K562 (cell line): ENCODE results near the gene DYNLT5. TPM values are rescaled to one million over a fixed set of nuclear protein-coding genes. Genes with fewer than 3 reads are reported as not detected.

ENCODE experiments used
- ARNT ChIP-seq, 2 experiments: fragments of 450-650 bp; IDR thresholded peaks; 2 replicates each; pipeline ENCODE4 v1.6.1; 2016; ENCODE audit warnings: mild to moderate bottlenecking in 1 of 2
- ASH1L ChIP-seq: fragments of 450-650 bp; IDR thresholded peaks from 2 replicates; pipeline ENCODE4 v1.6.1; 2018; ENCODE audit warnings: borderline replicate concordance, mild to moderate bottlenecking, low read depth; ENCODE audit not compliant: partially characterized antibody
- CBX2 ChIP-seq: fragments of 200-600 bp; sonication (generic); IDR thresholded peaks from one replicate; pipeline ENCODE4 v1.6.1; 2012; ENCODE audit warnings: mild to moderate bottlenecking, low read length, inconsistent platforms; ENCODE audit not compliant: insufficient read depth, poor library complexity, severe bottlenecking
- CUX1 ChIP-seq: fragments of 200-800 bp; sonication (Bioruptor generic); IDR thresholded peaks from 2 replicates; pipeline ENCODE4 v1.6.1; 2016; ENCODE audit warnings: missing genetic modification characterization, missing compliant biosample characterization
- E2F3 ChIP-seq: fragments of 250-450 bp; sonication (Bioruptor Pico); IDR thresholded peaks from 2 replicates; pipeline ENCODE4 v1.4.0; 2020; ENCODE audit warnings: mild to moderate bottlenecking
- E2F6 ChIP-seq, 2 experiments: IDR thresholded peaks; 2 replicates each; pipeline ENCODE4 v1.6.1; 2011; ENCODE audit warnings: borderline replicate concordance in 1 of 2, control low read depth in 1 of 2, low read depth in 1 of 2, low read length in 1 of 2, mild to moderate bottlenecking in 1 of 2, mixed read lengths in 1 of 2, moderate library complexity in 1 of 2; ENCODE audit not compliant: insufficient read depth in 1 of 2, insufficient read length in 1 of 2, poor library complexity in 1 of 2, severe bottlenecking in 1 of 2; ENCODE audit errors: extremely low read depth in 1 of 2
- HOXB6 ChIP-seq: fragments of 250-450 bp; sonication (Bioruptor Pico); IDR thresholded peaks from 2 replicates; pipeline ENCODE4 v1.5.1; 2022; ENCODE audit warnings: mild to moderate bottlenecking, borderline replicate concordance
- IRF9 ChIP-seq: fragments of 450-650 bp; IDR thresholded peaks from 2 replicates; pipeline ENCODE4 v1.6.1; 2016; ENCODE audit warnings: missing biosample characterization, missing genetic modification characterization
- NEUROD1 ChIP-seq: fragments of 150-350 bp; IDR thresholded peaks from 2 replicates; pipeline ENCODE4 v1.6.1; 2014; ENCODE audit warnings: borderline replicate concordance, low read length, low read depth; ENCODE audit not compliant: partially characterized antibody
- NFE2L1 ChIP-seq: fragments of 450-650 bp; IDR thresholded peaks from 2 replicates; pipeline ENCODE4 v1.6.1; 2016; ENCODE audit warnings: missing genetic modification characterization, low read depth, mild to moderate bottlenecking, missing compliant biosample characterization, moderate library complexity, borderline replicate concordance
- SP1 ChIP-seq: sonication (generic); formaldehyde crosslinking; IDR thresholded peaks from 2 replicates; pipeline ENCODE4 v1.8.1; 2022; ENCODE audit warnings: mild to moderate bottlenecking, missing genetic modification reagents
- TEAD1 ChIP-seq, 2 experiments: fragments of 450-650 bp in 1 of 2; sonication (generic) in 1 of 2; formaldehyde crosslinking; IDR thresholded peaks; 2 replicates each; pipeline versions ENCODE4 v1.4.0 to v1.8.0; 2020 to 2022; ENCODE audit warnings: mild to moderate bottlenecking in 2 of 2, missing genetic modification reagents in 1 of 2
- ZBTB12 ChIP-seq: fragments of 250-450 bp; sonication (Bioruptor Pico); IDR thresholded peaks from 2 replicates; pipeline ENCODE4 v1.4.0; 2020
- ZNF551 ChIP-seq: fragments of 250-450 bp; sonication (Bioruptor Pico); IDR thresholded peaks from 2 replicates; pipeline ENCODE4 v1.5.0; 2021; ENCODE audit warnings: mild to moderate bottlenecking, moderate library complexity
- polyA plus RNA-seq, 8 experiments: library from polyadenylated mRNA; depleted of rRNA in 4 of 8; stranded (reverse) in 5 of 8; unstranded in 3 of 8; fragments of >200 nt; fragmentation: Nextera tagmentation in 2 of 8; fragmentation: Illumina TruSeq in 1 of 8; extraction: Ambion mirVana in 2 of 8; extraction: Trizol in 1 of 8; gene quantifications; 2 replicates each; pipeline versions ENCODE4 v1.2.1 to v1.2.3, GENCODE V29; 2011 to 2014; ENCODE audit warnings: inconsistent platforms in 1 of 8, missing spikeins in 1 of 8
- total RNA-seq, 7 experiments: library from RNA; depleted of rRNA in 6 of 7; stranded (reverse); fragments of >200 nt in 6 of 7; fragmentation: Illumina TruSeq in 2 of 7; extraction: Trizol in 2 of 7; gene quantifications; 2 replicates each; pipeline versions ENCODE4 v1.2.1 to v1.2.3, GENCODE V29; 2011 to 2021; ENCODE audit warnings: low replicate concordance in 1 of 7

Gene DYNLT5
- total and polyA plus RNA-seq, 9 of the 15 experiments (the other 6 are each of a cell fraction or from before 2014, with no cell fraction given) = not detected

- TF ChIP-seq ZNF551 (CRISPR knock-in tag) (no peak), NEUROD1 (no peak), TEAD1 (CRISPR knock-in tag; IDR thresholded peaks at IDR 0.05) (no peak), CBX2 (no peak), ARNT (IDR thresholded peaks at IDR 0.05) (no peak), HOXB6 (CRISPR knock-in tag) (no peak), E2F6 (IDR thresholded peaks at IDR 0.05; ENCODE audit: borderline replicate concordance in 1 of 2, extremely low read depth in 1 of 2, insufficient read depth in 1 of 2, insufficient read length in 1 of 2, low read depth in 1 of 2, low read length in 1 of 2, poor library complexity in 1 of 2, severe bottlenecking in 1 of 2) (no peak), E2F3 (no peak), CUX1 (CRISPR knock-in tag) (no peak), ASH1L (no peak), SP1 (CRISPR knock-in tag) (no peak), NFE2L1 (tag) (0 out of 2 replicates have a peak, but pooled peaks have one; percentile 8), ZBTB12 (CRISPR knock-in tag) (no peak), IRF9 (no peak)
These were observed 18.8 kb upstream of the DYNLT5 start (continued) for GRCh38 chr1:66733348-66734017.
